G401.6 (cell line): Measurements from ENCODE around the gene ETS1.

Source experiments
- FAIRE-seq: peaks from 2 replicates; lab custom pipeline; 2012; peaks lifted over from hg19 to GRCh38; lab: Jason Lieb, UNC

The ETS1 gene

GRCh38 chr11:128565881-128566280 is 21.5 kb downstream of the ETS1 start:
- FAIRE-seq = no peak

GRCh38 chr11:128564642-128565245 is 22.6 kb downstream of the ETS1 start:
- FAIRE-seq = no peak

DNA sequence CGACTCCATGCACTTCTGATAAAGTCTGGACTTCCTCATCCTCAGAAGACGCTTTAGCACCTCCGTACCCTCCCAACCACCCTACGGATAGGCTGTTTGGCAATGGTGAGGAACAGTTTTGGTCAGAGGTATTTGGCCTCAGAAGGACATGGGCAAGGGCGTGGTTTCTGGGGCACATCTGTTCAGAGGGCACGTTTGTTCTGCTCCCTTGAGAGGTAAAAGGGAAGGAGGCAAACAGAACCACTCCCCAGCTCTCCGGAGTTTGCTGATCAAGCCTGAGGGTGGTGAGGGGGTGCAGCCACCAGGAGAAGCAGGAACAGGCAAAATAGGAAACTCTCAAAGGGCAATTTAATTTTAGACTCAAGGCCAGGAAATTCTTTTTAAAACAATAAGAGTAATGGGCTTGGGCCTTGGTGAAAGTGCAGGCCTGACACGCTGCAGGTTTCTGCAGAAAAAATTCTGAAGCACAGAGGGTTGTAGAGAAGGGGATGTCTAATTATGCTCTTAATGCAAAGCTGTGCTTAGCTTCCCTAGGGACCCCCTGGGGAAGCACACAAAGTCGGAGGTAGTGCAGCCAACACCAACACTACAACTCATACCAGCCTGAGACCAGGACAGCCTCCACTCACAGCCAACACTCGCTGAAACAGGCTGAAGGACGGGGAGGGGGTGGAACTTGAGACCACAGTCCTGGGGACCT is 23.3 kb downstream of the ETS1 start:
- FAIRE-seq = no peak

GRCh38 chr11:128563308-128563707 is 24.1 kb downstream of the ETS1 start:
- FAIRE-seq = no peak

GRCh38 chr11:128559496-128560103 is 27.8 kb downstream of the ETS1 start:
- no peak for FAIRE-seq

- FAIRE-seq = no peak
Observed at GRCh38 chr11:128555606-128556005, 31.8 kb downstream of the ETS1 start.

DNA sequence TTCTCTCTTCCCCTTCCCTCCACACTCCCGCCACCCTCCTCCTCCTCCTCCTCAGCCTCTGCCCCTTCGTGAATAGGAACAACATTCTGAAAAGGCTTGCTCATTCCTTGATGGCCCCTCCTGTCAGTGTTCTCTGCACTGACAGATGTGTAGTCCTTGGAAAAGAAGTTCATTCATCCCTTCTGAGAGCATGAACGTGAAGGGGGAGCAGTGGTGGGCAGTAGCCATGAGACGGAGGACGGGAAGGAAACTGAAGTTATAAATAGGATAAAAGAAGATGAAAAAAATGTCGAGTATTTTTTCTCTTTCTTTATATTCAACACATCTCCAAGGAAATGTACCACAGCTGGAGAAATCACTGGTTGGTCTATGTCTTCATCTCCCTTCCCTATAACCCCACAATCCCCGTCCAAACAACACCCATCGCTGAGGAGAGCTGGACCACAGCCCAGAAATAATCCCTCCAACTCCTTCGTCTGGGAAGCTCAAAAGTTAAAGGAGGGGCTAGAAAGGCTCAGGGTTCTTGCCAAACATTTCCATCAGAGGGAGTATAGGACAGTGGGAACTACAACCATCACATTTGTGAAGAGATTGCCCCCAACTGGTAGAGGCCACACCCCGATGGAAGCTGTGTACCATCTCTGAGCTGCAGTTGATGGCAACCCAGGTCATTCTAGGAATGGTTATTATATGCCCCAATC is 33.5 kb downstream of the ETS1 start:
- FAIRE-seq = no peak

DNA sequence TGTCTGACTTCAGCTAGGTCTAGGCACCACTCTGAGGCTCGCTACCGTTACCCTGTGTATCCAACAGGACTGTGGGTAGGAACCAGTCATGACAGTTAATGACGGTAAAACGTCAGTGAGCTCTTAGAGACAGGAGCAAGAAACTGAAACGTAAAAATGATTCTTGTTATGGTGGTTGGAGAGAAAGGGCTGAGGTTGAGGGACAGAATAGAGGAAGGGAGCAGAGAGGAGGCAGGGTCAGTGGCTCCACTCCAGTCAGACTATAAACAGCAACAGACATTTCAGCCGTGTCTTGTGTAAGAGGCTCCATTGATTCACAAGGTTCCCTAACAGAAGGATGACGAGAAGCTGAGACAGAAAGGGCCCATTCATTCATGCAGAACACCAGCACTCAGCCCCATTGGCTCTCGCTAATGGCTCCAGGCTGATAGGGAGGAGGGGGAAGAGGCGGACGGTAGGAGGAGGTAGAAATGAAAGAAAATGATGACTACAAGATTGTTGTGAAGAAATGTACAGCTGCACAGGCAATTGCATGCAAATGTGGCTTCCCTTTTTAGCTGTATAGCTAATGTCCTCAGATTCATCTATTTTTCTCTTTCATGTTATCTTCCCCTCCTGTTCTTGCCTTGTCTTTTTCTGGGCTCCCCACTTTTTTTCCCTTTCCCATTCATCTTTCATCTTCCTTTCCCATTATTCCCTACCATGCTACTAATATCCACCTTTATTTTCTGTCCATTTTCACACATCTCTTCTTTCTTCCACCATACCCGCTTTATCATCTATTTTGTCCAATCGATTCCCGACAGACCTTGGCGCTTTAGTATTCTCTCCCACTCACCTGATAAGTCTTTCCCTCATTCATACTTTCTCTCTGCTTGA is 34.3 kb downstream of the ETS1 start:
- no peak for FAIRE-seq

GRCh38 chr11:128551611-128552335 is 35.6 kb downstream of the ETS1 start:
- FAIRE-seq = no peak

- FAIRE-seq = no peak
Observed at GRCh38 chr11:128551058-128551457, 36.3 kb downstream of the ETS1 start.

DNA sequence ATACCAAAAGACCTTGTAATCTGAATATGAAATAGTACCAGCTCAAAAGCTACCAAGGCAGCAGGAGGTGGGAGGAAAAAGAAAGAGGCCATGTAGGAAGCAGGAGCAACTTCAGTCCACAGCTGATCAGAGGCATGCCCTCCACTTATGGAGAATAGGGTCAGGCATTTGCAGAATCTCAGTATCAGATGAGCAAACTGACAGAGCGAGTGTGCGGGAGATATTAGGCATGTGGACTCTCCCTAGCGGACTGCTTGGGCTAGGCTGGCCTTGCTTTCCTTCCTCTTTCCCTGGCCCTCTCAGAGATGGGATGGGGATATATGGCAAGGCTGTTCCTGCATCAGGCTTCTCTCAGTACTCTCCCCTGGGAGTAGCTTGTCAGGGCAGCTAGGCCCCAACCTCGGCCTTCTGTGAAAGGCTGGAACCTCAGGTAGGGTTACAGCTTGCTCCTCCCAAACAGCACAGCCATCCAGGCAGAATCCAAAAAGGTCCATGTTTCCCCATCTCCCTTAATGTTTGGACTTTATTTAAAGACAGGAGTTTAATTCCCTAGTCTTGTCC is 37.0 kb downstream of the ETS1 start:
- no peak for FAIRE-seq

DNA sequence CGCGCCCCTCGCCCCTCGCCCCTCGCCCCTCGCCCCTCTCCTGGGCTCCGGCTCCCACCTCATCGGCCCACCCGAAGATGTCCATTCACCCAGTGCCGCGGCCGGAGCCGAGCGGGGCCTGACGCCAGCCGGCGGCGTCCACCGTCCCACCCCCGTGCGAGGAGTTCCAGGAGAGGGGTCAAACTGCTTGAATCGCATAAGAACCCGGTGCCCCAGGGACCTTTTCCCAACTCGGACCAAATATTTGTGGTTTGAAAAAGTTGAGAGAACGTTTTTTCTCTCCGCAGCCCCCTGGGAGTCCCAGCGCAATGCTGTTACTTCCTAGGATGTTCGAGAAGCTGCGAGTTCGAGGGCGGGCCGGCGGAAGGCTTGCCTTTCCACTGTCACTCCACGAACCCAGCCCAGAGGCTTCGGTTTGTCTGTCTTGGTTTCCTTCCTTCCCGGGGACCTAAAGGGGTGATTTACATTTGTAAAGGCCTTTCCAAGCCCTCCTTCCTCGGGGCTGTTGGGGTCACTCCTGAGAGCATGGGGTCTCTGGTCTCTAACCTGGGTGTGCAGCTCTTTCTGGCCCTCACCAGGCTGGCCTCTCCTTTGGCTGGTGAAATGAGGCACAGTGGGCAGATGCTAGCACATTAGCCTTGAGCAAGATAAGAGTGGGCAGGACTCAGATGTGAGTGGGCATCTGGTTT is 38.0 kb downstream of the ETS1 start:
- no peak for FAIRE-seq

GRCh38 chr11:128548649-128549255 is 38.6 kb downstream of the ETS1 start:
- no peak for FAIRE-seq

DNA sequence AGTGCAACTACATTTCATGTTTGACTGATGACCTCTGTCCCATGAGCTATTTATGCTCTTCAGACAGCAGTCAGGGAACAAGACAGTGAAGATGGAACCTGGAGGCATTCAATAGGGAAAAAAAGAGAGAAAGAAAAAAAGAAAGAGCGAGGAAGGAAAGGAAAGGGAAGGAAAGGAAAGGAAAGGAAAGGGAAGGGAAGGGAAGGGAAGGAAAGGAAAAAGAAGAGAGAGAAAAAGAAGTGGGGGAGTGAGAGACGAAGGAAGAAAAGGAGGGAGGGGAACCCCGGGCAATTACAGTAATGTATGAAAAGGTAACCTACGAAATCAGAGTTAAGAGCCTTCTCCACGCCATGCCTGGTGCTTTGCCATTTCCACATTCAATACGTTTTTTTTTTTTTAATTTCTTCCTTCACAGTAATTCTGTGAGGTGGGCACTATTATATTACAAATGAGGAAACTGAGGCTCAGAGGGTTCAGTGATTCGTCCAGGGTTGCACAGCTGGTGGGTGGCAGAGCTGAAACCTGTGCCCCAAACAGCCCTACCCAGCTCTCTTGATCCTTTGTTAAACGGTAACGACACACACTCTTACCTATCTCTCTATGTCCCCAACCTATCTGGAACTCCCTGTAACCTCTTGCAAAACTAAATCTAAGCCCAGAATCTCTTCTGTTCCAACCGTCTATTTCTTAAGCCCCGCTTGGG is 39.3 kb downstream of the ETS1 start:
- FAIRE-seq = no peak

DNA sequence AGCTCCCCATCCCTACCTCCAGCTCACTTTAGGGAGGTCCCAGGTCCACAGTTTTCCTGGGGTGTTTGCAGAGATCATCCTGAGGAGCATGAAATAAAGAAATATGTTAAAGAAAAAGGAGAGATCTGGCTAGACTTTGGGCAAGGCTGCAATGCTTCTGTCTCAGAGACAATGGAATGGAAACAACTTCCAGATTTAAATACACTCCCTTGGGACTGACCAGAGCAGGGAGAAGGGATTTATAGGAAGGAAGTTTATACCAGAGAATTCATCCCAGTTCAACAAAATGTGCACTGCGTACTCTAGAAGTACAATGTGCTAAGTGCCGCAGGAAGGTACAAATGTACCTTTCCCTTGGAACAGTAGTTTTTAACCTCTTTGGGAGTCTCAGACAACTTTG is 40.4 kb downstream of the ETS1 start:
- no peak for FAIRE-seq

DNA sequence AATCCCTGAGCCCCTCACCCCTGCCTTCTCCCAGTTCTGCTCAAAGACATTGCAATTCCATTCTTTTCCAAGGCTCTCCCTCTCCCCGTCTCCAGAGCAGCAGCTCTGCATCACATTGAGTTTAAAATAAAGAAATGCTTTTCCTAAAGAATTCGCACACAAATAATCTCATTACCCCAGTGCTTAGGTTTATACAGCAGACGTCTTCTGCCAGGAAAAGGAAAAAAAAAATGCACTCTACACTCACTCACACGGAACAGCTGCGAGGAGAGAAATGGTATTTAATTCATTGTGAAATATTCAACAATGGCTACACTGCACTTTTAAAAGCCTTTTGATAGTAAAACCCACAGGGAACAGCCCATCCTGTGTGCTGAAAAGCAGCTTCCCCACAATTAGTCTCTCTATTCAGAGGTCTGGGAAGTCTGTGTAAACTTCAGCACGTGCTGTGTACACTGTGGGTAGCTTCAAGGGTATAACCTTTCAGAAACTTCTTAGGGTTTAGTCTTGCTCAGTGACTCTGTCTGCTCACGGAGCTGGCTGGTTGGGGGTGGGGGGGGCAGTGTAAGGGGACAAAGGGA is 42.8 kb downstream of the ETS1 start:
- no peak for FAIRE-seq

DNA sequence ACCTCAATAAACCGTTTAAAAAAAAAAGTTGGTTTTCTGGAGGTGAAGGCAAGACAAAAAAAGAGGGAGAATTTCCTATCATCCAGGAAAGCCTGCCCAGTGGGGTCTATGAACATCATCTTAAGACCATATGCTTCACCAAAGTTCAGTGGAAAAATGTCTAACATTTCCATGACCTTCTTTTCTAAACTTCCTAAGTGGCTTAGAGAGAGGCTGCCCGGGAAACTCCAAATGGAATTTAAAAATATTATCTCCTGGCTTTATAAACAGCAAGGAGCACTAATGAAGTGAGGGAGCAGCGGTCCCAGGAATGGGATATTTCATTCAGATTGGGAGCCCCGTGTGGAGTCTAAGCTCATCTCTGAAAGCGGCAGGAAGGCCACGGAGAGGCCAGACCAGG is 46.9 kb downstream of the ETS1 start:
- no peak for FAIRE-seq

- FAIRE-seq = no peak
Observed at GRCh38 chr11:128536506-128536905, 50.9 kb downstream of the ETS1 start.
